GM18909 (cell line): ENCODE data around the gene GFPT1.

Source experiments
- ATAC-seq: cut with Tn5 transposase; IDR thresholded peaks from one replicate; pipeline ENCODE4 v1.9.1; 2021; ENCODE audit warnings: mild to moderate bottlenecking; ENCODE audit not compliant: unreplicated experiment, poor library complexity

GFPT1 gene

DNA sequence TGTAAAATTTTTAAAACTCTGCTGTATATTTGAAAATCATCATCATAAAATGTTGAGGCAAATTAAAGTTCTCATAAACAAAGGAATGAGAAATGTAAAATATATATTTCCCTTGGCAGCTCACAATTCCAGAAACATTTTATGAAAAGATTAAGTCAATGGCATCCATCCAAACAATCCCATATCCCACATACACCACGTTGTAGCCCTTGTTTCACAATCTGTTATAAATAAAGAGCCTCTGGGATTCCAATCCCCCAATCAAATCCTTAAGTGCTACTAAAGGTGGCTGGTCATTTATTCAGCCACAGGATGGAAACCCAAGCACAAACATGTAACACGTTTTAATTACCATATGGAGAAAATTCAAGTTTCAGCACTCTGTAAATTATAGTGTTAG is 51.7 kb downstream of the GFPT1 start:
- no peak for ATAC-seq

DNA sequence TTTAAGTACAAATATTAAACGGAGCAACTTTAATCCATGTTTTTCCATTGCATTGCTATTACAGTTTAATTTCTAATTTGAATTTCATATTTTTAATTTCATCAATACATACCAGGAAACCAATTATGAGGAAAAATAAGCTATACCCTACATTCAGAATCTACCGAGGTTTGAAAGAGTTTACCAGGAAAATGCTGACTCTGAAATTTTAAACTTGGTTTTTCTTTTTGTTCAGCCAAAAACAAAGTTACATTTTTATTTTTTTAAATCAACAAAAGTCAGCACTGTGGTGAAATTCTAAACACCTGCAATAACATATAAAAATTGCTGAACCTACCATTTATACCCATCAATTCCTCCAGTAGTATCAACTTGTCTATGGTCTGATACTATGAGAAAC is 53.7 kb downstream of the GFPT1 start:
- no peak for ATAC-seq

DNA sequence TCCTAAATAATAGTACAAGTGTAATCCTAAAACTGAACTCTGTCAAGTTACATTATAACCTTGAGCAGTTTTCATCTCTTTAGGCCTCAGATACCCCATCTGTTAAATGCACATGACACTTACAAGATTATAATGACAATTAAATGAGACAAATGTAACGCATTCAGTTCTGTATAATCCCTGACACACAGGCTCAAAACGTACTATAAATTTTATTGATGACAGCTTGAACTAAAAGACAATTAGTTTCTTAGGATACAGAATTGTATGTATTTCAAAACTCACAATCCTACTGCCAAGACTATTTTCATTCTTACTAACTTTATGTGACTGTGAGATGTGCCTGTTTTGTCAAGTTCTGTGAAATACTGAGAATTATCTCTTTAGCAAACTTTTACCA is 56.2 kb downstream of the GFPT1 start:
- no peak for ATAC-seq

DNA sequence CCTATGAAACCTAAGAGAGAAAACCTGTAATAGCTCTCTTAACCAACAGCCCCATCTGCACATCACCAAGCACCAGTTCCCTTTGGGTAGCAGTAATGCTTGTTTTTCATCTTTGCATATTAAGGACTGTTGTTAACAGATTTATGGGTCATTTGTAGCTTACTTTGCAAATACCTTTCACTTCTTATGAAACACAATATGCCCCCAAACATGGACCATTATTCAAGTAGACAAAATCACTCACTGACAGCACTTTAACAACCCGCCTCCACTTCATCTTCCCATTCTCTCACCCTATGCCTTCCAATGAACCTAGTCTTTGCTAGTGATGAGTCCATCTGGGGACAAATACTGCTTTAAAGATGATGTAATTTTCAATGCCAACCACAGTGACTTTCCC is 64.4 kb downstream of the GFPT1 start:
- no peak for ATAC-seq

DNA sequence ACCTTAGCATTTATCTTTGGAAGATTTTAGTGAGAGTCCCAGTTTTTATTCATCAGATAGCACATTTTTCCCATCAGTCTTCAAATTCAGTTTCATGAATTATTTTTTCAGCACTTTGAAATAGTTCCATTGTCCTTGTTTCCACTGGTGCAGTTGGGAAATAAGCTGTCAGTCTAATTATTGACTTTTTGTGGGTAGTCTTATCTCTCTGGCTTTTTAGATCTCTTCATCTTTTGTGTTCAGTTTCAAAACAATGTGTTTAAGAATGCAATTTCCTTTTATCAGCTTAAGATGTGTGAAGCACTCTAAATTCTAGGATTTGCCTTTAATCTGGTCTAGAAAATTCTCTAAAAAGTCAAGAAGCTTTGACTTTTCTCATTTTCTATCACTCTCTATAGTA is 70.5 kb downstream of the GFPT1 start:
- no peak for ATAC-seq

DNA sequence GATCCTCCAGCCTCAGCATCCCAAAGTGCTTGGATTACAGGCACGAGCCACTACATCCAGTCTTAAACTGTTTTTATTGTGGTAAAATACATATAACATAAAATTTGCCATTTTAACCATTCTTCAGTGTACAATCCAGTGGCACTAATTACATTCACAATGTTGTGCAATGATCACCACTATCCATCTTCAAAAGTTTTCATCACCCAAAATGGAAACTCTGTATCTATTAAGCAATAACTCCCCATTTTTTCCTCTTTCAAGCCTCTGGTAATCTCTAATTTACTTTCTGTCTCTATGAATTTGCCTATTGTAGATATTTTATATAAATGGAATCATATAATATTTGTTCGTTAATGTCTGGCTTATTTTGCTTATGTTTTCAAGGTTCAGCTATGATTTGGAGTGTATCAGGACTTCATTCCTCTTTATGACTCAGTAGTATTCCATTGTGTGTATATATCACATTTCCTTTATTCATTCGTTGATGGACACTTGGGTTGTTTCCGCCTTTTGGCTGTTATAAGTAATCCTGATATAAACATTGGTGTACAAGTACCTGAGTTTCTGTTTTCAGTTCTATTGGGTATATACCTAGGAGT is 71.8 kb downstream of the GFPT1 start:
- ATAC-seq, result no peak

DNA sequence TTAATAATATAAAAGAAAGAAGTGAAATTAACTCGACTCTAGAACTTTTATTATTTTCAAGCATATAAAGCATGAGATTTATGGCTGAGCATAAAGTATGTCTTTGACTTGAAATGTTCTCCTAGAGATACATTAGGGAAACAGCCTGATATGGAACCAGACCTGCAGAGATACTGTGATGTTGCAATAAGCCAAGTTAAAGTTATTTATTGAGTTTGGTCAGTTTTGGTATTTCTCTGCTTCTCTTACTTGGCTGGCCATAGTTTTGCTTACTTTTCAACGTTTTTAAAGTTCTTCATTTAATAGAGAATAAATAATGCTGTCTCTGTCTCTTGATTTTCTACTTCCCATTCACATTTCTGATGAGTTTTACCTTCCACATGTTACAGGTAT is 76.0 kb downstream of the GFPT1 start:
- no peak for ATAC-seq

DNA sequence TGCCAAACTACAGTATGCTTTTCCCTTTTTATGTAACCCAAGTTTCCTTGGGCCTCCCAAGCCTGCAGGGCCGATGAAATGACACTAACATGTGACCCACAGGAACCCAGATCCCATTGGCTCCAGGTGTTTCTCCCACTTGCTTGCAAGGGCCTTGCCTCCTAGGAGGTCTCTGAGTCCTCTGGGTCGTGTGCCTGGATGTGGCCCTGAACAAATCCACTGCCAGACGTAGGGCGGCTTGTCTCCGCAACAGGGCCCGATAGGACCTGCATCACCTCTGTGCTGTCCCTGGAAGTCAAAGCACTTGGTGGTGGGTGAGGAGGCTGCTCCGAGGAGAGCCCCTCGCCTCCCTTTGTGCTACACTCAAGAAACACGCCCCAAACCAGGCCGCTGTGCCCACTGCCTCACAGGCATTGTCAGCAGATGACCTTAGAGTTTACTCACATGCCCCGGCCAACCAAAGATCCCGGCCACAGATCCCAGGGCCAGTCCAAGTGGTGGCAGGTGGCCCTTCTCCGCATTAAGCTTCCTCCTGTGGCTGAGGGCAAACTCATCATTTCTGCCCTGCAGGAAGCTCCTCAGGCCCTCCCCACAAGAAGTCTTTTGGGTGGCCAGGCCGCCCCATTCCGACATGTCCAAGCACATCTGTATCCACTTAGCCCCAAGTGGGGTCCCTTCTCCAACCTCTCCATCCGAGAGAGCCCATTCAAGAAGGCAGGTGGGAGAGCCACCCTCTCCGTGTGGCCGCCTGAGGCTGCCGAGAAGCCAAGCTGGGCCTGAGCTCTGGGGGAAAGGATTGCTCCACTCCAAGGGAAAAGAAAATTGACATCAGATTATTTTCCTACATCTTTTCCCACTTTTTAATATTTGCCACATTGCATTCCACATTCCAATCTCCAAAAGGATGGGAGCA is 76.7 kb downstream of the GFPT1 start:
- ATAC-seq, result no peak

DNA sequence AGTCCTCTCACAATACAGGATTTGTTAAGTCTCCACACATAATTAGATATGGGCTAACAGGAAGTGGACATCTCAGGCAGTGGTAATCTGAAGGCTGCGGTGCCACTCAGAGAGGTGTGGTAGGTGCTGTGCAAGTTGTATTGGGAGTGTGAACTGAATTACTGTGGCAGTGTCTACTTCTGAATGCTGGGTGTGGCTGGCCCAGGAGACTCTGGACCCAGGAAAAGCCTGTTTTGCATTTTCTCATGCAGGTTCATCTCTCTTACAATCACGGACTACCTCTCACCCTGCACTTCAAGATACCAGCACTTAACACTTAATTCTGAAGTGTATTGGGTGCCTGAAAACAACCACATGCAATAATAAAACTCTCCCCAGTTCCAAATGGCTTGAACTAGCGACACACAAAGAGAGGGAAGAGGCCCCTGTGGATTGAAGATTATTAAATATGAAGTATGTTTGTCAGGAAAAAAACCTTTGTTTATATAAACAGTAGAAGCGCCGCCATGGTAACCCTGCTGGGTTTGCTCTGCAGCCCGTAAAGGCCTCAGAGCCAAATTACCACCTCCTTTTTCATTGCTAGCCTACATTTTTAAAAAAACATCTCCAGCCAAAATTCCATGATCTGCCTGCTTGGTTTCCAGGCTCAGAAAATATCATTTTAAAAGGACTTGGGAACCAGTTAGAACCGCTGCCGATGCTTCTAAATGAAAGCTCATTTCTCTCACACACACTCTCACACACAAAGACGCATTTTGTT is 77.5 kb downstream of the GFPT1 start:
- ATAC-seq, result no peak

DNA sequence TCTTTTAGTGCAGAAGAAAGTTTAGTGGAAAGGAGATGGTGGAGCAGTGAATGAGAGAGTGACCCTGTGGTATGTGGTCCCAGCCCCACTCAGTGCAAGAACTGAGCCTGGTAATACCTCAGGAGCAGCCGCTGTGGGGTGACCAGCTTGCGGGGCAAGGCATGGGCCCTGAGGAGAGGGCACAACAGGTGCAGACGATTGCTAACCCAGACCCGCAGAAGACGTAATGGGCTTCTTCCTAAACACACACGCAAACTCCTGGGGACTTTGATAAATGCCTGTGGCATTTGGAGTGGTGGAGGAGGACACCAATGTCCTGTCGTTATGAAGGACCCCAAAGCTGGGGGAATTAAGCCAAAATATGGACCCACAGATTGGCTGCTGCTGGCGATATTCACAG is 78.7 kb downstream of the GFPT1 start:
- ATAC-seq, result no peak

DNA sequence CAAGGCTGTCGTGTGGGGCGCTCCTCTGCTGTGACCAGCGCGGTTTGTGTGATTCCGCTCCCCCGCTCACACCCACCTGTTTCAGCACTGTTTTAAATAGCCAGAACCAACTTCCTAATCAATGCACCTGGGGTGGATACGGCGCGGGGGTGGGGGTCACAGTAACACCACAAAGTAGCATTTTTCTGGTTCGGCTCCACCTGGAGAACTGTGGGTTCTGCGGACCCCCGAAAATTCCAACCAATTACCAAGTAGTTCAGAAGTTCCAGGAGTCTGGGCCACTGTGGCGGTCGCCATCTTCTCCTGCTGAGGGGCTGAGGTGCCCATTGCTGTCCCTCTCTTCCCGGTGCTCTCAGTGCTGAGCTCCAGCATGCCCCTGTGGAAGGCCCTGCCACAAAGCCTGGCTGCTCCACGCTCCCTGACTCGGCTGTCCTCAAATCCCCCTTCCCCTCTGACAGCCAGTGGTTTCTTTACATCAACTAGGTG is 79.4 kb downstream of the GFPT1 start:
- no peak for ATAC-seq

DNA sequence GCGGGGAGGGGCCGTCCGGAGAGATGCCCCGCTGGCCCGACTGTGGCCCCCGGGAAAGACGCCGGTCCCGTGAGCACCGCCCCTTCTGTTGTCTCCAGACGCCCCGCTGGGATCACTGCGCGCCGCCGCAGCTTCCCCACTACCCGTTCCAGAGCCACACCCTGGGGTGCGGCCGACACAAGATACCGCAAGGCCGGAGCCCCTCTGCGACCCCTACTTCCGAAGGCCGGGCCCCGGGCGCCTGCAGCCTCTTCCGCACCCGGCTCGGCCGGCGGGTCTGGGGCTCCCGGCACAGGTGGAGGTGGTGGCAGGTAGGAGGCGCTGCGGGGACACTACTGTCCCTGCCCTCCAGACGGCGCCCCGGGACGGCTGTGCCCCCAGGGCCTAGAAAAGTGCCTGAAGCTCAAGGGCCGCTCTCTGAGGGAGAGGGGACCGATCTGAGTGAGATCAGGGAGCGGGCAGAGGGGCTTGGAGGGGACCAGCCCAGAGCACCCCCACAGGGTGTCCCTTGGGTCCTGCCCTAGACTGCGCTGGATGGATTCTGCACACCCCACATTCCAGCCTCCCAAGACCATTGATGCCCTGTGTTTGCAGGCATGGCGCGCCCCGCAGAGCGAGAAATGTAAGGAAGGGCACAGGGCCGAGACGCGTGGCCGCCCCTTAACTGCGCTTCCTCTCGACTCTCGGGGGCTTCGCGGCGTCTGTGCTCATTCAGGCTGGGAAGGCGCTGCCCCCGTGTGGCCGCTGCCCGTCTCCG is 80.0 kb downstream of the GFPT1 start:
- peak; percentile 84 for ATAC-seq

DNA sequence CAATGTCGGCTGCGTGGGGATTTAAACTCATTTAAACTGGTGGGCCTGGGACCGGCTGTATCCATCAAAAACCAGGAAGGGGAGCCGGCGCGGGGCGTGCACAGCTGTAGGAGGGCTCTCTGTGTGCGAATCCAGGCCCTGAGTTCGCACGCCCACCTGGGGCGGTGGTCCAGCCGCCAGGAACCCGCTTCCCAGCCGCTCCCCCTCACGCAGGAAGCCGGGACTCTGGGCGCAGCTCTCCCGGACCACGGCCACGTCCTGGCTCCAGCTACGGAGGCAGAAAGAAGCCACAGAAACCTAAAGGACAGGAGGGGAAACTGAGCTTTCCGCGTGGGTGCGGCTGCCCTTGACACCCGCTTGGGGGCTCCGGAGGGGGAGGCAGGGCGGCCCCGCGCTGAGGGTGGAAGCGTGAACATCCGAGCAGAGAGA is 80.6 kb downstream of the GFPT1 start:
- ATAC-seq, result peak; percentile 2

DNA sequence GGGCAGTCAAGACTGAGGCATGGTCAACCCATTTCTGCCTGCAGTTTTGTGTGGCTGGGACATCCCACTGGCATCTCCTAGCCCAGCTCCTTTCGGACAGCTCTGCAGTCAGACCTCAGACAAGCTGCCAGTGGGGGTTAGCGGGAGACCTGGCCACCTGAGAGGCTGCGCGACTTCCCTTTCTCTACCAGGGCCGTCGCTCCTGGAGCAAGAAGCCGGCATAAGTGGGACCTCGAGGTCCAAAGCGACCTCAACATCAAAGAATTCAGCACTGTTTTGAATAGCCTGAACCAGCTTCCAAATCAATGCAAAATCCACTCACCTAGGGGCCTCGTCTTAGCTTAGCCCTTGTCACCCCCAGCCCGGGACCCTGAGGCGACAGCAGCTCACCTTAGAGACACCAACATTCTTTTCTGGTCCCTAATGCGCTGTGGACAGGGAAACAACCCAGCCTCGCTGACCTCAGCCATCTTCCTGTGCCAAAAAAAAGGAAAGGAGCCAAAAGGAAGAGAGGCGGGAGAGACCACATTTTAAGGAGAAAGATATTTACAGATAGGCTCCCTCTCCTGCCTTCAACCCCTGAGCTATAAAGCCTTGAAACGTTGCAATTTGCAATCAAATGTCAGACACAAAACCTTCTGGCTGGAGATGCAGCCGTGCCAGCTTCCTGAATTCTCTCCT is 81.2 kb downstream of the GFPT1 start:
- ATAC-seq, result no peak

DNA sequence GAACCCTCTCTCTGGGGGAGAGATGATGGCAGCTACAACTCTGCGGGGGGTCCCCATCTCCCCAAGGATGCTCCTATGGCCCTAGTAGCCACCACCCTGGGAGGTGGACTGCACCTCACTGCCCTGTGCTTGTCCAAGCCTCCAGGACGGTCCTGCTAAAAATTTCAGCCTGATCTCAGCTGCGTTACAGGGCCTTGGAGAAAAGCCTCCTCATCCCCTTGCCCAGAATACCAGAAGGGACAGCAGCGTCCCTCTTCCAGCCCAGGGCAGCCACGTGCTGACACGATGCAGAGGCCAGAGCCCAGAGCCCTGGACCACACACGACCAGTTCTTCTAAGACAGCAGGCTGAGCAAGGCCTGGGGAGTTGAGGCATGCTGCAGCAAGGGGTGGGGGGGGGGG is 81.9 kb downstream of the GFPT1 start:
- no peak for ATAC-seq

DNA sequence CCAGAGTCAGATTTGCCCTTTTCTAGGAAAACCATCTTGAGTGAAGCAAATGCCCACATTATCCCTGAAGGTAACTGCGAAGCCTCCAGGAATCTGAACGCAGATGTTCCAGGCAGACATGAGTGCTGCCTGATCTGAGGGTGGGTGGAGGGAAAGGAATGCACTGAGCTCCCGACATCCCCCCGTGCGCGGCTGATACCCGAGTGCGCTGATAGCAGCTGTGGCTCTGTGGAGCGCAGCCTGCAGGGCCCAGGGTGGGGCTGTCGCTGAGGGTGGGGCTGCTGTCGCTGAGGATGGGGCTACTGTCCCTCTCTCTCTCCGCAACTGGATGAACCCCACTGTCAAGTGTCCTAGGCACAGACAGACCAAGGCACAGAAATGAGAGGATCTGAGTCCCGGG is 82.4 kb downstream of the GFPT1 start:
- ATAC-seq, result no peak

DNA sequence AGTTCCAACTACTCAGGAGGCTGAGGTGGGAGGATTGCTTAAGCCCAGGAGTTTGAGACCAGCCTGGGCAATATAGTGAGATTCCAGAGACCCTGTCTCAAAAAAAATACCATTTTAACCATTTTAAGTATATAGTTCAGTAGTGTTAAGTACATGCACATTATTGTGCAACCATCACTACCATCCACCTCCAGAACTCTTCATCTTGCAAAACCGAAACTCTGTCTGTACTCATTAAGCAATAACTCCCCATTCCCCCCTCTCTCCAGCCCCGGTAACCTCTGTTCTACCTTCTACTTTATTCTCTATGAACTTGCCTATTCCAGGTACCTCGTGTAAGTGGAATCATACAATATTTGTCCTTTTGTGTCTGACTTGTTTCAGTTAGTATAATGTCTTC is 86.4 kb downstream of the GFPT1 start:
- no peak for ATAC-seq

DNA sequence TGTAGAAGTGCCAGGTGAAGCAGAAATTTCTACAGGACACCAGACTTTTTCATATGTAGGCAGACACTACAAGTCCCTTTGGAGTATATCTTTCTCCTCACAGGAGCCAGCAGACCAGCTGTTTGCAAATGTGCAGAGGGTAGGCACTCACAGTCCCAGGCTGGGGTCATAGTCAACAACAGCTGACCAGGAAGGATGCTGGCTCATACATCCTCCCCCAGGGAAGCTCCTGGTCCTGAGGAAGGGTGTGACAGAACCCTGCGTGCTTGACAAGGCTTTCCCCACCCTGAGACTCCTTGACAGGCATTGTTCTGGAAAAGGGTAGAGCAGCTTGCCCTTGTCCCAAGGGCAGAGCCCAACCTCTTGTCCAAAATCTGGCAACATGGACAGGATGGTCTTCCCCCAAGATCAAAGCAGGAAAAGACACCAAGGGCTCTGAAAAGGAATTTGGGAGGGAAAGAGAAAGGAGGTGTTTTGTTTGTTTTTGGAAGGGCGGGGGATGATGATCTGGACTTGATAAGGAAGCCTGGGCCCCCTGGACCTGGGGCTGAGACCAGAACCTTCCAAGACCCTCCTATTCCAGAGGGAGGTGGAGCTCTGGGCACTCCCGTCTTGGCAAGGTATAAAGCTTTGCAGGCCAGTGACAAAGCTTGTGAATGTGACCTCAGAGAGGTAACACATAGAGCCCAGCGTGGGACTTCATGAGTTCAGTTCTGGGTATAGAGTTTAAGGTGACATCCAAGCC is 87.1 kb downstream of the GFPT1 start:
- ATAC-seq, result no peak

DNA sequence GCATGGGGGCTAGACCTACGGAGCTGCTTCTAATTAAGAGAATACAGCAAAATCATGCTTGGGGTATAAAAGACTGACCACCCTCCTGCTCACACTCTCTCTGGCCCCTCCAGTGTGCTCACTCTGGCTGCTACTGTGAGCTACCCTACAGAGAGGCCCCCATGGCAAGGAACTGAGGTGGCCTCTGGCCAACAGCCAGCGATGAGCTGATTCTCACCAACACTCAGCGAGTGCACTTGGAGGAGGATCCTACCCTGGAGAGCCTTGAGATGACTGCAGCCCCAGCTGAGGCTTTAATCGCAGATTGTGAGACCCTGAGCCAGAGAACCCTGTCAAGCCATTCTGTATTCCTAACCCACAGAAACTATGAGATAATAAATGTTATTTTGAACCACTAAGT is 88.2 kb downstream of the GFPT1 start:
- ATAC-seq, result no peak
